ENCODE results near the gene GFPT1. TPM values are rescaled to one million over a fixed set of nuclear protein-coding genes. Genes with fewer than 3 reads are reported as not detected.

Gene GFPT1
- total RNA-seq, 2 experiments from 2014 or later = 31.0 to 36.1 TPM

GRCh38 chr2:69291004-69291650 lies 95.9 kb downstream of the GFPT1 start:
- H3K4me1 Mint-ChIP-seq = no peaks in the 10 kb centered on the region
- ATAC-seq = no peak
- ChIA-PET CTCF (interaction anchor here (0.7 to 1.3 kb wide), 2 partner anchors 15 kb away, joined by 3 read pairs; no protein-coding TSS in a partner anchor), POLR2A (no interaction called here)
- H3K4me3 Mint-ChIP-seq = no peak overlapping the region
- H3K9me3 Mint-ChIP-seq (ENCODE audit: low read depth) = no peaks in the 10 kb centered on the region
- H3K36me3 Mint-ChIP-seq (ENCODE audit: low read depth) = no peaks in the 10 kb centered on the region
- no peak for DNase-seq
- intact Hi-C loops (cut with DNase I, micrococcal nuclease) = no loop called here
- no peak overlapping the region for H3K27ac Mint-ChIP-seq
- no peaks in the 10 kb centered on the region for H3K27me3 Mint-ChIP-seq

- ChIA-PET POLR2A (no interaction called here), CTCF (interaction anchor here (1.5 kb wide), 1 partner anchor 18 kb away, joined by 7 read pairs; no protein-coding TSS in a partner anchor)
- DNase-seq (no peak), ATAC-seq (no peak)
- Mint-ChIP-seq H3K9me3 (ENCODE audit: low read depth) (no peaks in the 10 kb centered on the region), H3K4me1 (no peaks in the 10 kb centered on the region), H3K4me3 (no peak overlapping the region), H3K36me3 (ENCODE audit: low read depth) (no peaks in the 10 kb centered on the region), H3K27me3 (no peaks in the 10 kb centered on the region), H3K27ac (no peak overlapping the region)
- intact Hi-C loops (cut with DNase I, micrococcal nuclease) = no loop called here
Observed at GRCh38 chr2:69288429-69288828, 98.6 kb downstream of the GFPT1 start.

GRCh38 chr2:69287544-69287943 lies 99.5 kb downstream of the GFPT1 start:
- ATAC-seq (no peak), DNase-seq (no peak)
- no peak overlapping the region for H3K27ac Mint-ChIP-seq
- H3K36me3 Mint-ChIP-seq (ENCODE audit: low read depth) = no peaks in the 10 kb centered on the region
- POLR2A ChIA-PET = no interaction called here
- H3K27me3 Mint-ChIP-seq = peaks cover 2% of the 10 kb centered on the region
- no peaks in the 10 kb centered on the region for H3K4me1 Mint-ChIP-seq
- H3K9me3 Mint-ChIP-seq (ENCODE audit: low read depth) = no peaks in the 10 kb centered on the region
- CTCF ChIA-PET = no interaction called here
- H3K4me3 Mint-ChIP-seq = no peak overlapping the region
- intact Hi-C loops (cut with DNase I, micrococcal nuclease) = no loop called here

- peaks cover 3% of the 10 kb centered on the region for H3K27me3 Mint-ChIP-seq
- H3K4me1 Mint-ChIP-seq = no peaks in the 10 kb centered on the region
- DNase-seq = no peak
- H3K9me3 Mint-ChIP-seq (ENCODE audit: low read depth) = no peaks in the 10 kb centered on the region
- H3K27ac Mint-ChIP-seq = no peak overlapping the region
- no peak overlapping the region for H3K4me3 Mint-ChIP-seq
- CTCF ChIA-PET = no interaction called here
- ATAC-seq = no peak
- POLR2A ChIA-PET = no interaction called here
- no peaks in the 10 kb centered on the region for H3K36me3 Mint-ChIP-seq (ENCODE audit: low read depth)
- intact Hi-C loops (cut with DNase I, micrococcal nuclease) = no loop called here
Observed at GRCh38 chr2:69285379-69285894, 101.6 kb downstream of the GFPT1 start.

DNA sequence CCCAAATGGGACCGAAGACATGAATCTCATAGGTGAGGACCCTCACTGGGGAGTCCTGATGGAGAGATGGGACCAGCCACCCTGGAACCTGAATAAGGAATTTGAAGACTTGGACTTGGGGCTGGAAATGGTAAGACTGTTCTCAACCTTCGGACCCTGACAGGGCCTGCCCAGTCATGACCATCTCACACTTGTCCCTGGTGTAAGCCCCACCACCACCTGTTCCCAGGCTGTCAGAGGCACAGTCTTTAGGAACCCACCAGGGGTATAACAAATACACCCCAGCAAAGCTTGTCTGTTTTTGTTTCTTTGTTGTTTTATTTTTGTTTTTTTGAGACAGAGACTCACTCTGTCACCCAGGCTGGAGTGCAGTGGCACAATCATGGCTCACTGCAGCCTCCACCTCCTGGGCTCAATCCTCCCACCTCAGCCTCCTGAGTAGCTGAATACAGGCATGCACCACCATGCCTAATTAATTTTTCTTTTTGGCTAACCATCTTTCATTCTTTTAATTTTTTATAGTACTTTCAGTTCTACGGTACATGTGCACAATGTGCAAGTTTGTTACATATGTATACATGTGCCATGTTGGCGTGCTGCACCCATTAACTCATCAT lies 106.1 kb downstream of the GFPT1 start:
- H3K27ac Mint-ChIP-seq = no peak overlapping the region
- no peaks in the 10 kb centered on the region for H3K4me1 Mint-ChIP-seq
- peaks cover 5% of the 10 kb centered on the region for H3K27me3 Mint-ChIP-seq
- CTCF ChIA-PET = no interaction called here
- ATAC-seq (no peak), DNase-seq (no peak)
- POLR2A ChIA-PET = no interaction called here
- H3K9me3 Mint-ChIP-seq (ENCODE audit: low read depth) = no peaks in the 10 kb centered on the region
- H3K4me3 Mint-ChIP-seq = no peak overlapping the region
- intact Hi-C loops (cut with DNase I, micrococcal nuclease) = no loop called here
- H3K36me3 Mint-ChIP-seq (ENCODE audit: low read depth) = no peaks in the 10 kb centered on the region

DNA sequence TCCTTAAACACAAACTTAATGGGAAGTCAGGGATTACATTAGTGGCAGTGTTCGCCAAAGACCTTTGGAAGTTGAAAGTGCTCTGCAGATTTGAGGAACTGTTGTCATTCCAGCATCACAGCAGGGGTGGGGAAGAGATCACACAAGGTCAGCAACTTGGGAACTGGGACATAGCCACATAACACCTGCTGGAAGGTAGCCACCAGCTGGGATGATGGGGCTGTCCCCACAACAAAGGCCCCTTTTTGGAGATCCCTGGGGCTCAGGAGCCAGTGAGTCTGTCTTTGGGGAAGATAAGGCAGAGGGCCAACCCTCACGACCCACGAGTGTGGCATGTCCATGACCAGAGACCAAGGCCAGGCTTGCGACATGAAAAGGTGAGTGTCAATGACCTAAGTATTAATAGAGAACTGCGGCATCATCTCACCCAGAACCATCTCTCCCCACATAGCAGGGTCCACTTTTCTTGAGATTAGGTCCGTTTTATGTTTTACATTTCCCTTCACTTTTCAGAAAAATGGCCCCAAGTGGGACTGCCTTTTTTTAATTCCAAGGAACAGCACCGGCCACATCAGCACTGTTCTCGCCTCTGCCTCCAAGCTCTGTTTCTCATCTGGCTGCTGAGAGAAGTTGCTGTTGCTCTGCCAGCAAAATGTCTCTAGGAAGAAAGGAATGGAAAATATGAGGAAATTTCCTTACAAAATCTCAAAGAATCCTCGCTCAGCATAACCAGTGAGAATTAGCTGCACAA lies 106.9 kb downstream of the GFPT1 start:
- CTCF ChIA-PET = no interaction called here
- no peak for DNase-seq
- no peak overlapping the region for H3K4me3 Mint-ChIP-seq
- no peaks in the 10 kb centered on the region for H3K4me1 Mint-ChIP-seq
- H3K27ac Mint-ChIP-seq = no peak overlapping the region
- POLR2A ChIA-PET = no interaction called here
- H3K27me3 Mint-ChIP-seq = peaks cover 8% of the 10 kb centered on the region
- no peaks in the 10 kb centered on the region for H3K9me3 Mint-ChIP-seq (ENCODE audit: low read depth)
- intact Hi-C loops (cut with DNase I, micrococcal nuclease) = no loop called here
- ATAC-seq = no peak
- no peaks in the 10 kb centered on the region for H3K36me3 Mint-ChIP-seq (ENCODE audit: low read depth)

GRCh38 chr2:69279211-69279610 lies 107.8 kb downstream of the GFPT1 start:
- intact Hi-C loops (cut with DNase I, micrococcal nuclease) = no loop called here
- ChIA-PET POLR2A (no interaction called here), CTCF (no interaction called here)
- DNase-seq = no peak
- Mint-ChIP-seq H3K9me3 (ENCODE audit: low read depth) (no peaks in the 10 kb centered on the region), H3K27me3 (peaks cover 11% of the 10 kb centered on the region), H3K4me3 (no peak overlapping the region), H3K27ac (no peak overlapping the region), H3K36me3 (ENCODE audit: low read depth) (no peaks in the 10 kb centered on the region), H3K4me1 (no peaks in the 10 kb centered on the region)
- ATAC-seq = no peak

- Mint-ChIP-seq H3K4me3 (no peak overlapping the region), H3K27ac (no peak overlapping the region), H3K27me3 (peaks cover 18% of the 10 kb centered on the region), H3K4me1 (no peaks in the 10 kb centered on the region), H3K9me3 (ENCODE audit: low read depth) (no peaks in the 10 kb centered on the region), H3K36me3 (ENCODE audit: low read depth) (no peaks in the 10 kb centered on the region)
- ATAC-seq (no peak), DNase-seq (no peak)
- intact Hi-C loops (cut with DNase I, micrococcal nuclease) = no loop called here
- POLR2A ChIA-PET = no interaction called here
- CTCF ChIA-PET = no interaction called here
Observed at GRCh38 chr2:69278366-69278765, 108.7 kb downstream of the GFPT1 start.

DNA sequence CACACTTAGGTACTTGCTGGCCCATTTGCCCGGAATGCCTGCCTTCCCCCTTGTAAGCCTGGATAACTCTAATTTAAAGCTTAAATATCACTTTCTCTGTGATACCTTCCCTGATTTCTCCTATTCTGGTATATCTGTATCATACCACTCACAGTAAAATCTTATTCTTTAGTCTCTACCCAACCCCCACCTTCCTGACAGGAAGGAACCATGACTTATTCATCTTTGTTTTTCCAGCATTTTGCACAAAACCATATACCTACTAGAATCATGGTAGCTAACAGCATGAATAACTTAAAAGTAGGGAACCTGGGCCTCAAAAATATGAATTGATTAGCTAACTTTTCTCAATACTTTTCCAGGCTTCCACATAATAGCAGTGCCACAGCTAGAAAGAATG lies 111.5 kb downstream of the GFPT1 start:
- Mint-ChIP-seq H3K27me3 (peaks cover 25% of the 10 kb centered on the region), H3K27ac (no peak overlapping the region), H3K4me1 (no peaks in the 10 kb centered on the region), H3K36me3 (ENCODE audit: low read depth) (no peaks in the 10 kb centered on the region), H3K9me3 (ENCODE audit: low read depth) (no peaks in the 10 kb centered on the region), H3K4me3 (no peak overlapping the region)
- CTCF ChIA-PET = interaction anchor here (1.0 to 1.1 kb wide), 3 partner anchors 15 to 332 kb away, joined by 3 read pairs; no protein-coding TSS in a partner anchor
- intact Hi-C loops (cut with DNase I, micrococcal nuclease) = no loop called here
- POLR2A ChIA-PET = no interaction called here
- no peak for ATAC-seq
- no peak for DNase-seq

DNA sequence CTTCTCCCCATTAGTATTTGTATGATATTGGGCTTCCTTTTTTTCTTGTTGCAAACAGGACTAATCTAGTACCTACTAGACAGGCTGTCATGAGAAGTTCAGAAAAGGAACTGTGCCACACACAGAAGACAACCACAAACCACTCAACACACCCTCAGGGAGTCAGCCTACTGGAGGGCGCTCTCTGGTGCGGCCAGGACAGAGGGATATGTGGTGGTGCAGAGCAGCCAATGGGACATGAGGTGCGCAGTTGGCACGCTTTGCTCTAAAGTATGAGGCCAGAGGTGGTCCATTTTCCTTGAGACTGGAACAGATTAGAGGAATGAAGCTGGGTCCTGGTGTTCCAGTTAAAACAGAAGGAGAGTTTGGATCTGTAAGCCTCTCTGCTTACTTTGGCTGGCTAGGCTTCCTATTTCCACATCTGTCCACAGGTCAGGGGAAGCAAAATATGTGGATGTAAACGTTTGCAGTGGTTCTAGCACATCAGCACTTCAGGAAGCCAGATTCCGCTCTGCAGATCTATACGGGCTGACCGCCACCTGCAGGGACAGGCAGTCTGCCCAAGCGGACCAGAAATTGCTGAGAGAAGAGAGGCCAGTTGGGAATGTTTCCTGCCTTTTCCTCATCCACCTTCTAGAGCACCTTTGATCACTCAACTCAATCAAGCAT lies 114.1 kb downstream of the GFPT1 start:
- H3K4me3 Mint-ChIP-seq = no peak overlapping the region
- peaks cover 31% of the 10 kb centered on the region for H3K27me3 Mint-ChIP-seq
- no peaks in the 10 kb centered on the region for H3K4me1 Mint-ChIP-seq
- ChIA-PET POLR2A (no interaction called here), CTCF (interaction anchor here (0.7 kb wide), 1 partner anchor 247 kb away, joined by 3 read pairs; no protein-coding TSS in a partner anchor)
- no peaks in the 10 kb centered on the region for H3K36me3 Mint-ChIP-seq (ENCODE audit: low read depth)
- no peak for ATAC-seq
- intact Hi-C loops (cut with DNase I, micrococcal nuclease) = no loop called here
- H3K27ac Mint-ChIP-seq = no peak overlapping the region
- no peaks in the 10 kb centered on the region for H3K9me3 Mint-ChIP-seq (ENCODE audit: low read depth)
- DNase-seq = no peak

GRCh38 chr2:69271831-69272257 lies 115.2 kb downstream of the GFPT1 start:
- DNase-seq (no peak), ATAC-seq (no peak)
- Mint-ChIP-seq H3K27ac (no peak overlapping the region), H3K9me3 (ENCODE audit: low read depth) (no peaks in the 10 kb centered on the region), H3K27me3 (peaks cover 33% of the 10 kb centered on the region), H3K4me3 (no peak overlapping the region), H3K36me3 (ENCODE audit: low read depth) (no peaks in the 10 kb centered on the region), H3K4me1 (no peaks in the 10 kb centered on the region)
- POLR2A ChIA-PET = no interaction called here
- intact Hi-C loops (cut with DNase I, micrococcal nuclease) = no loop called here
- CTCF ChIA-PET = no interaction called here
